C4-2B (cell line): ENCODE measurements around the gene CNTNAP3B.
"Not testable (repeated sequence)": the region's sequence is repeated elsewhere in the genome, so short reads cannot be mapped to it uniquely, and the experiment has no call there.

ENCODE experiments used
- ZFX ChIP-seq: fragments of 450-650 bp; IDR thresholded peaks from 2 replicates; pipeline ENCODE4 v1.6.1; 2017
- TF ChIP-seq, protein P1 (sequence below): fragments of 450-650 bp; conservative IDR thresholded peaks from 2 replicates; pipeline ENCODE4 v1.5.1; 2017; ENCODE audit warnings: mild to moderate bottlenecking

DNA sequence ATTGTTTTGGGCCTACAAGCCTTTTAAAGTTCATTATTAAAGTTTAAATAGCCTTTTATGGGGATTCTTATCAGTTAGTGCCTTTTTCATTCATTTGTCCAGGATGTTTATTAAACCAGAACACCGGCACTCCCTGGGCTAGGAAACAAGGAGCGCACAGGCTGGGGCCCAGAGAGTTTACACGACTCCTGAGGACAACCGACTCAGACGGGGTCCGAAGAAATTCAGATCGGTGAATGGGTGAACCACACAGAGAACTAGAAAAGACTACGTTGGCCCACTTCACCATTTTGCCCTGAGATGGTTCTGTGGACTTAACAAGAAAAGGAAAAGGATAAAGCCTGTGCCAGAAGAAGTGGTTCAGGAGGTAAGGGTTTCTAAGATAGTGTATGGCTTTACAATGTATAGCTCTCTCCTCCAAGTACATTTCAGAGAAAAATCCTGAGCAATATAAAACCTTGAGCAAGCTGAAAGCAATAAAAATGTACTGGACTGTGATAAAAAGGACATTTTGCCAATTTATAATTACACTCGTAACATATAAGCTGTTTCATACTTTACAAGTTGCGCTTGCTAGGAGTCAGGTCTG lies 84.7 kb downstream of the CNTNAP3B start:
- TF ChIP-seq, protein P1, sequence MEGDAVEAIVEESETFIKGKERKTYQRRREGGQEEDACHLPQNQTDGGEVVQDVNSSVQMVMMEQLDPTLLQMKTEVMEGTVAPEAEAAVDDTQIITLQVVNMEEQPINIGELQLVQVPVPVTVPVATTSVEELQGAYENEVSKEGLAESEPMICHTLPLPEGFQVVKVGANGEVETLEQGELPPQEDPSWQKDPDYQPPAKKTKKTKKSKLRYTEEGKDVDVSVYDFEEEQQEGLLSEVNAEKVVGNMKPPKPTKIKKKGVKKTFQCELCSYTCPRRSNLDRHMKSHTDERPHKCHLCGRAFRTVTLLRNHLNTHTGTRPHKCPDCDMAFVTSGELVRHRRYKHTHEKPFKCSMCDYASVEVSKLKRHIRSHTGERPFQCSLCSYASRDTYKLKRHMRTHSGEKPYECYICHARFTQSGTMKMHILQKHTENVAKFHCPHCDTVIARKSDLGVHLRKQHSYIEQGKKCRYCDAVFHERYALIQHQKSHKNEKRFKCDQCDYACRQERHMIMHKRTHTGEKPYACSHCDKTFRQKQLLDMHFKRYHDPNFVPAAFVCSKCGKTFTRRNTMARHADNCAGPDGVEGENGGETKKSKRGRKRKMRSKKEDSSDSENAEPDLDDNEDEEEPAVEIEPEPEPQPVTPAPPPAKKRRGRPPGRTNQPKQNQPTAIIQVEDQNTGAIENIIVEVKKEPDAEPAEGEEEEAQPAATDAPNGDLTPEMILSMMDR = not testable (repeated sequence)
- not testable (repeated sequence) for TF ChIP-seq ZFX
